Mucosa of rectum (tissue), 2 donors: ENCODE measurements around the gene PAK6.
A peak's percentile ranks its signal among the peaks of the same experiment; 100 is the strongest.

Experiments
- H3K27ac ChIP-seq, 2 donors: one replicate each; pipeline ENCODE4 v1.7.0; 2013; ENCODE audit warnings: inconsistent platforms in 2 of 2, low read depth in 2 of 2, low read length in 2 of 2
- H3K27me3 ChIP-seq, 2 donors: one replicate each; pipeline ENCODE4 v1.7.0; 2013; ENCODE audit warnings: low read length in 2 of 2; ENCODE audit not compliant: control insufficient read depth in 2 of 2, insufficient read depth in 2 of 2
- H3K36me3 ChIP-seq, 2 donors: one replicate each; pipeline ENCODE4 v1.7.0; 2013; ENCODE audit warnings: low read length in 2 of 2; ENCODE audit not compliant: control insufficient read depth in 2 of 2, insufficient read depth in 2 of 2
- H3K4me1 ChIP-seq, 2 donors: one replicate each; pipeline ENCODE4 v1.7.0; 2013; ENCODE audit warnings: low read length in 2 of 2, mild to moderate bottlenecking in 1 of 2; ENCODE audit not compliant: control insufficient read depth in 2 of 2, insufficient read depth in 2 of 2
- H3K4me3 ChIP-seq, 2 donors: one replicate each; pipeline ENCODE4 v1.7.0; 2013; ENCODE audit warnings: low read length in 2 of 2
- H3K9ac ChIP-seq, 2 donors: one replicate each; pipeline ENCODE4 v1.7.0; 2013; ENCODE audit warnings: low read length in 2 of 2, low read depth in 1 of 2, mild to moderate bottlenecking in 1 of 2
- H3K9me3 ChIP-seq, 2 donors: one replicate each; pipeline ENCODE4 v1.7.0; 2013; ENCODE audit warnings: low read length in 2 of 2; ENCODE audit not compliant: control insufficient read depth in 2 of 2
- donor health status: healthy.
- donor health status: Normal muscosa, but diverticular disease.

Gene PAK6

GRCh38 chr15:40307421-40308211 lies 68.8 kb downstream of the PAK6 start, which contains the start of gene PLCB2:
Gene PLCB2 (minus strand): TSS chr15:40307935. CDS start chr15:40307672, 263 bp downstream.
- peaks cover 5 to 16% of the 10 kb centered on the region in 2 donors for H3K4me1 ChIP-seq
- peak within 1 kb of the TSS; percentile 53 to 73 for H3K4me3 ChIP-seq
- peak within 1 kb of the TSS; percentile 64 to 89 for H3K27ac ChIP-seq
- no peaks in the 10 kb centered on the region for H3K27me3 ChIP-seq
- H3K36me3 ChIP-seq, result peaks cover 0 to 3% of the 10 kb centered on the region in 2 donors
- no peaks in the 10 kb centered on the region for H3K9me3 ChIP-seq
- H3K9ac ChIP-seq, result peak within 1 kb of the TSS; percentile 50 to 78

GRCh38 chr15:40309344-40309862 lies 70.5 kb downstream of the PAK6 start:
- Histone ChIP-seq H3K27ac (peak overlapping the region in 1 of 2 donors; percentile 89), H3K9ac (no peak overlapping the region), H3K4me1 (peaks cover 14 to 19% of the 10 kb centered on the region in 2 donors), H3K36me3 (no peaks in the 10 kb centered on the region), H3K27me3 (no peaks in the 10 kb centered on the region), H3K4me3 (peak overlapping the region in 1 of 2 donors; percentile 57), H3K9me3 (no peaks in the 10 kb centered on the region)

- Histone ChIP-seq H3K9ac (no peak overlapping the region), H3K4me1 (peaks cover 14 to 19% of the 10 kb centered on the region in 2 donors), H3K27ac (no peak overlapping the region), H3K9me3 (no peaks in the 10 kb centered on the region), H3K27me3 (no peaks in the 10 kb centered on the region), H3K4me3 (no peak overlapping the region), H3K36me3 (no peaks in the 10 kb centered on the region)
Observed at GRCh38 chr15:40310001-40310959, 71.4 kb downstream of the PAK6 start.

DNA sequence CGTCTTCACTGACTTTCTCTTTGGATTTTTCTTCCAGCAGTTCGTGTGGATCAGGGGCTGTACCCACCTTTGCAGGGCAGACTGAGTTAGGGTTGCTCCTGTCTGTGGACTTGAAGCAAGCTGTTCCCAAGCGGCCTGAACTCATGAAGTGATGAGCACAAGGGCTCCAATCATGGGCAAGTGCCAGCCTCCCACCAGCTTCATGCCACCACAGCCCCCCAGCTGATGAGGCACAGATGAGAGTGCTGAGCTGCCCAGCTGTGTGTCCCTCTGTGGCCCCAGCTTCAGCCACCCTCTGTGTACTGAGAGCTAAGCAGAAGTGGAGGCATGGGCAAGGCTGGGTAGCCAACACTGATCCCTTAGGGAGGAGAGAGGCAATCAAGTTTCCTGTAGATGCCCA lies 72.1 kb downstream of the PAK6 start:
- no peak overlapping the region for H3K9ac ChIP-seq
- no peaks in the 10 kb centered on the region for H3K36me3 ChIP-seq
- H3K4me3 ChIP-seq, result no peak overlapping the region
- no peaks in the 10 kb centered on the region for H3K9me3 ChIP-seq
- H3K27me3 ChIP-seq, result no peaks in the 10 kb centered on the region
- no peak overlapping the region for H3K27ac ChIP-seq
- H3K4me1 ChIP-seq, result peaks cover 14 to 19% of the 10 kb centered on the region in 2 donors

DNA sequence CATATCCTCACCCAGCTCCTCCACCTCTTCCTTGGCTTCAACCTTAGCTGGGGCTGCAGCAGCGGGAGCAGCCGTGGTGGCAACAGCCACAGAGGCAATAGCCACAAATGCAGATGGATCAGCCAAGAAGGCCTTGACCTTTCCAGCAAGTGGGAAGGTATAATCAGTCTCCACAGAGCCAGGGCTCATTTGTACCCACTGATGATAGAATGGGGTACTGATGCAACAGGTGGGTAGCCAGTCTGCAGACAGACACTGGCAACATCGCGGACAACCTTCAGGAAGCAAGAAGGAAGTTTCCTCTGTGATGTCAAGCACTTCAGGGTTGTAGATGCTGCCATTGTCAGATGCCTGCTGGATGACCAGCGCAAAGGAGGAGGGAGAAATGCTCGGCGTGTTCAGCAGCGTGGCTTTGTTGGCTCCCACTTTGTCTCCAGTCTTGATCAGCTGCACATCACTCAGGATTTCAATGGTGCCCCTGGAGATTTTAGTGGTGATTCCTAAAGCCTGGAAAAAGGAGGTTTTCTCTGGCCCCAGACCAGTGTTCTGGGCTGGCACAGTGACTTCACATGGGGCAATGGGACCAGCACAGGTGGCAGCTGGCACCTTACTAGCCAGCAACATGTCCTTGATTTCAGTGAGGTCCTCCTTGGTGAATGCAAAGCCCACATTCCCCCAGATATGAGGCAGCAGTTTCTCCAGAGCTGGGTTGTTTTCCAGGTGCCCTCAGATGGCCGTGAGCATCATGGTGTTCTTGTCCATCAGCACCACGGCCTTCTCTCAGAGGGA lies 73.7 kb downstream of the PAK6 start:
- Histone ChIP-seq H3K27me3 (no peaks in the 10 kb centered on the region), H3K36me3 (no peaks in the 10 kb centered on the region), H3K4me3 (no peak overlapping the region), H3K27ac (no peak overlapping the region), H3K9ac (no peak overlapping the region), H3K9me3 (no peaks in the 10 kb centered on the region), H3K4me1 (peaks cover 12 to 14% of the 10 kb centered on the region in 2 donors)

DNA sequence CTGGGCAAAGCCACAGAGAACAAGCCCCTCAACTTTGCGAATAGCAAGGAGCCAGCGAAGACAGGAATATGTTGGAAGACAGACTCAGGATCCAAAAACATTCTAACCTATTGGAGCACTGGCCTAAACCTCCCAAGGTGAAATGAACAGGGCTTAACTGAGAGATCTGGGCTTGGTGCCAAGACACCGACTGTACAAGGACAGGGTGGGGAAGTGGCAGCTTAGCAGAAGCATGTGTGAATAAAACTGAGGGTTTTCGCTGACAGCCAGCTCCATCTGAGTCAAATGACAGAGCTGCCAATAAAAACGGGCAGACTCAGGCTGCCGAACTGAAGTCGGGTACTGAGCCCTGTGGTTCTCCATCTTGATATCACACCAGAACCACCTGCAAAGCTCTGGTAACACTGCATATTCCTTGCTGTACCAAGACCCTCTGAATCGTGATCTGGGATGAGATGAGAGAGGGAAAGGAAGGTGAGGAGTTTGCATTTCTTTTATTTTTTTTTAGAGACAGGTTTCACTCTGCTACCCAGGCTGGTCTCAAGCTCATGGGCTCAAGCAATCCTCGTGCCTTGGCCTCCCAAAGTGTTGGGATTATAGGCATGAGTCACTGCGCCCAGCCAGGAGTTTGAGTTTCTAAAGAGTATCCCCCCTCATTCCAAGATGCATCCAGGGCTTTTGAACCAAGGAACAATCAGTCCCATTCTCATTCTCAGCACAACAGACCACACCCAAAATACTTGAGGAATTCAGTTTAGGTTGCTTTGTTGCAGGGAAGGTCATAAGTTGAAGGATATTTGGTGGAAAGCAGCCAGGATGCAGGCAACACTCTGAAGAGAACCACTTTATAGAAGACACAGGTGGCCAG lies 74.9 kb downstream of the PAK6 start:
- H3K4me1 ChIP-seq, result peaks cover 6 to 12% of the 10 kb centered on the region in 2 donors
- no peaks in the 10 kb centered on the region for H3K27me3 ChIP-seq
- no peak overlapping the region for H3K27ac ChIP-seq
- H3K4me3 ChIP-seq, result no peak overlapping the region
- H3K36me3 ChIP-seq, result no peaks in the 10 kb centered on the region
- no peaks in the 10 kb centered on the region for H3K9me3 ChIP-seq
- peak overlapping the region in 1 of 2 donors; percentile 41 for H3K9ac ChIP-seq

DNA sequence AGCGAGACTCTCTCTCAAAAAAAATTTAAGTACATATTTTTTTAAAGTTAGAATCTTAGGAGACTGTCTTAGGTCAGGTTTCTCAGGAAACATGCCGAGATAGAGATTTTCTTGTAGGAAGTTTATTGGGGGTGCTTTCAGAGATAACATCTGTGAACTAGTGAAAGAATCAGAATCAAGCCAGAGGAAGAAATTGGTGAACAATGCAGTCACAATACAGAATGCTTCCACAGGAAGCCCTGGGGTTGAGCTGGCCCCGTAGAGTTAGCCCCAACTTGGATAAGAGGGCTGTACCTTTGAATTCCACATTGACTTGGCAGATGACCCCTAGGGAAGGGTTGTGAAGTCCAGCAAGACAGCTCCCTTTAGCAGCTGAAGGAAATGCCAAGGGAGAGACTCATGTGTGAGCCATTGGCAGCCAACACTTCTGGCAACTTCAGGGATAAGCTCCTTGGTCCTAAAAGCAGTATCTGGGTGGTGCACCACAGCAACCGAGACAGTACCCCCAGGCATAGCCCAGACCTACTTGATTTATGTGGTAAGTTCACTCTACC lies 75.9 kb downstream of the PAK6 start:
- no peak overlapping the region for H3K27ac ChIP-seq
- H3K9me3 ChIP-seq, result no peaks in the 10 kb centered on the region
- H3K36me3 ChIP-seq, result no peaks in the 10 kb centered on the region
- no peak overlapping the region for H3K4me3 ChIP-seq
- H3K9ac ChIP-seq, result no peak overlapping the region
- peaks cover 3 to 9% of the 10 kb centered on the region in 2 donors for H3K4me1 ChIP-seq
- no peaks in the 10 kb centered on the region for H3K27me3 ChIP-seq

- Histone ChIP-seq H3K27me3 (no peaks in the 10 kb centered on the region), H3K9ac (no peak overlapping the region), H3K27ac (no peak overlapping the region), H3K4me3 (no peak overlapping the region), H3K9me3 (no peaks in the 10 kb centered on the region), H3K4me1 (peaks cover 3 to 9% of the 10 kb centered on the region in 2 donors), H3K36me3 (no peaks in the 10 kb centered on the region)
Observed at GRCh38 chr15:40316931-40317330, 78.1 kb downstream of the PAK6 start.
